ENCODE measurements around the gene ASIP. TPM values are rescaled to one million over a fixed set of nuclear protein-coding genes. Genes with fewer than 3 reads are reported as not detected.
"Not testable (repeated sequence)": the region's sequence is repeated elsewhere in the genome, so short reads cannot be mapped to it uniquely, and the experiment has no call there.

ASIP gene
- total and polyA plus RNA-seq, 2 of the 4 experiments (the other 2 are of a cell fraction): not detected

GRCh38 chr20:34222208-34222607 lies 19.0 kb upstream of the ASIP start:
- intact Hi-C loops (cut with micrococcal nuclease): no loop called here
- Histone ChIP-seq H2BK20ac (ENCODE audit: low read depth, low read length) (no peak overlapping the region), H2AK9ac (replicated peaks; ENCODE audit: low read depth, low read length, poor library complexity) (no peak overlapping the region), H2AFZ (replicated peaks; ENCODE audit: low read length, poor library complexity) (no peak overlapping the region), H2BK5ac (ENCODE audit: low read depth, low read length, poor library complexity, severe bottlenecking) (no peak overlapping the region), H3K14ac (replicated peaks; ENCODE audit: low read depth, low read length) (no peak overlapping the region), H3K27ac (ENCODE audit: insufficient read depth, low read length) (peak overlapping the region; percentile 27; the same call in 1 of the 2 replicates), H3K18ac (ENCODE audit: low read depth, low read length) (no peak overlapping the region), H4K20me1 (ENCODE audit: insufficient read depth, low read length) (no peaks in the 10 kb centered on the region), H3K79me1 (ENCODE audit: low read depth in 1 of 2, low read length in 2 of 2) (no peaks in the 10 kb centered on the region), H3K56ac (ENCODE audit: extremely low read depth, insufficient read depth, low read length) (no peak overlapping the region), H3K36me3 (ENCODE audit: control insufficient read depth, insufficient read depth, low read length) (no peaks in the 10 kb centered on the region), H3K4ac (ENCODE audit: low read depth, low read length) (no peak overlapping the region), H3K9ac (ENCODE audit: low read depth, low read length) (no peak overlapping the region), H3K23ac (ENCODE audit: low read depth, low read length) (no peak overlapping the region), H3K27me3 (ENCODE audit: control insufficient read depth, insufficient read depth, low read length) (no peaks in the 10 kb centered on the region), H2AK5ac (ENCODE audit: low read depth, low read length) (no peak overlapping the region), H3K4me3 (ENCODE audit: insufficient read depth, low read depth, low read length) (no peak overlapping the region), H4K8ac (ENCODE audit: low read depth in 2 of 2, low read length in 2 of 2) (no peak overlapping the region), H3K9me1 (ENCODE audit: insufficient read depth, low read length) (no peaks in the 10 kb centered on the region), H2BK15ac (ENCODE audit: low read depth, low read length) (no peak overlapping the region), H3K4me1 (ENCODE audit: control insufficient read depth, insufficient read depth, low read length) (peaks cover 2% of the 10 kb centered on the region; the same call in 1 of the 2 replicates), H3K4me2 (ENCODE audit: low read depth, low read length) (no peak overlapping the region), H4K91ac (ENCODE audit: insufficient read depth, low read depth, low read length) (no peak overlapping the region), H3K9me3 (ENCODE audit: control insufficient read depth, insufficient read depth, low read length) (no peaks in the 10 kb centered on the region), H2BK120ac (ENCODE audit: low read depth, low read length) (no peak overlapping the region), H4K5ac (ENCODE audit: low read depth, low read length) (no peak overlapping the region)
- dilution Hi-C loops (cut with HindIII; ENCODE audit: low sequenced_read_pairs, unreplicated experiment): no loop called here
- no CpG with 5 or more reads among the region's 3 CpGs for WGBS, 2 experiments (ENCODE audit: extremely low coverage in 2 of 2, insufficient read length in 1 of 2)
- DNase-seq: peak; percentile 98
- ChIA-PET CTCF (interaction anchor here (1.0 kb wide), 1 partner anchor 12 kb away, joined by 3 read pairs; no protein-coding TSS in a partner anchor), POLR2A (ENCODE audit: unreplicated experiment) (no interaction called here)
- TF ChIP-seq CHD1 (IDR thresholded peaks at IDR 0.05; ENCODE audit: low read depth, low read length): no peak
- TF ChIP-seq POLR2A (IDR thresholded peaks at IDR 0.05; ENCODE audit: low read depth, low read length): no peak
- no peak for TF ChIP-seq RAD21 (IDR thresholded peaks at IDR 0.05; ENCODE audit: low read length)
- TF ChIP-seq MAFK (IDR thresholded peaks at IDR 0.05; ENCODE audit: low read depth, low read length): no peak
- peak; percentile 85; the same call in 1 of the 2 replicates for TF ChIP-seq FOS (IDR thresholded peaks at IDR 0.05; ENCODE audit: low read depth, low read length)
- no peak for TF ChIP-seq RFX5 (IDR thresholded peaks at IDR 0.05; ENCODE audit: low read depth, low read length)
- TF ChIP-seq CEBPB (IDR thresholded peaks at IDR 0.05; ENCODE audit: low read depth, low read length): peak; percentile 99
- TF ChIP-seq USF2 (IDR thresholded peaks at IDR 0.05; ENCODE audit: low read depth, low read length): no peak
- in situ Hi-C loops (cut with MboI; ENCODE audit: low sequenced_read_pairs): no loop called here
- ATAC-seq (ENCODE audit: low read depth): peak; percentile 99
- no TSS peak for BruUV-seq (replicated peaks)

- CTCF ChIA-PET; dilution Hi-C loops (cut with HindIII; ENCODE audit: low sequenced_read_pairs, unreplicated experiment); H2BK20ac ChIP-seq (ENCODE audit: low read depth, low read length); H3K4ac ChIP-seq (ENCODE audit: low read depth, low read length); H3K9ac ChIP-seq (ENCODE audit: low read depth, low read length); H4K8ac ChIP-seq (ENCODE audit: low read depth in 2 of 2, low read length in 2 of 2); H3K56ac ChIP-seq (ENCODE audit: extremely low read depth, insufficient read depth, low read length); H2AK5ac ChIP-seq (ENCODE audit: low read depth, low read length); H3K9me1 ChIP-seq (ENCODE audit: insufficient read depth, low read length); H3K27ac ChIP-seq (ENCODE audit: insufficient read depth, low read length); H2BK120ac ChIP-seq (ENCODE audit: low read depth, low read length); H3K14ac ChIP-seq (replicated peaks; ENCODE audit: low read depth, low read length); H2BK15ac ChIP-seq (ENCODE audit: low read depth, low read length); BruUV-seq (replicated peaks); H3K23ac ChIP-seq (ENCODE audit: low read depth, low read length); H3K27me3 ChIP-seq (ENCODE audit: control insufficient read depth, insufficient read depth, low read length); H4K5ac ChIP-seq (ENCODE audit: low read depth, low read length); POLR2A ChIA-PET (ENCODE audit: unreplicated experiment); intact Hi-C loops (cut with micrococcal nuclease); H2BK5ac ChIP-seq (ENCODE audit: low read depth, low read length, poor library complexity, severe bottlenecking); in situ Hi-C loops (cut with MboI; ENCODE audit: low sequenced_read_pairs); H3K79me1 ChIP-seq (ENCODE audit: low read depth in 1 of 2, low read length in 2 of 2); H2AFZ ChIP-seq (replicated peaks; ENCODE audit: low read length, poor library complexity); ATAC-seq (ENCODE audit: low read depth); H3K4me2 ChIP-seq (ENCODE audit: low read depth, low read length); H3K9me3 ChIP-seq (ENCODE audit: control insufficient read depth, insufficient read depth, low read length); H3K18ac ChIP-seq (ENCODE audit: low read depth, low read length); H3K4me1 ChIP-seq (ENCODE audit: control insufficient read depth, insufficient read depth, low read length); H4K20me1 ChIP-seq (ENCODE audit: insufficient read depth, low read length); H4K91ac ChIP-seq (ENCODE audit: insufficient read depth, low read depth, low read length); DNase-seq; H3K36me3 ChIP-seq (ENCODE audit: control insufficient read depth, insufficient read depth, low read length); H2AK9ac ChIP-seq (replicated peaks; ENCODE audit: low read depth, low read length, poor library complexity); H3K4me3 ChIP-seq (ENCODE audit: insufficient read depth, low read depth, low read length): not testable (repeated sequence)
- WGBS, 2 experiments (ENCODE audit: extremely low coverage in 2 of 2, insufficient read length in 1 of 2): no CpG with 5 or more reads among the region's 2 CpGs
These were observed 17.0 kb upstream of the ASIP start for GRCh38 chr20:34224251-34224650.
